Endothelial cell of umbilical vein (primary cell): Measurements from ENCODE around the gene SLC30A7. TPM values are rescaled to one million over a fixed set of nuclear protein-coding genes. Genes with fewer than 3 reads are reported as not detected.

Experiments used
- BruUV-seq: library from RNA; stranded (reverse); fragments of 400-500 nt; replicated peaks from 2 replicates; lab custom pipeline; 2021; lab: Mats Ljungman, UMichigan
- CTCF ChIA-PET: fragments of 300-600, 350-600 bp; sonication (Branson Sonifier 250); formaldehyde crosslinking; loops from one replicate; lab custom pipeline; 2021; ENCODE audit warnings: antibody characterized with exemption, inconsistent platforms; lab: Charles Lee
- POLR2A ChIA-PET: fragments of 300-600, 350-600 bp; sonication (Branson Sonifier 250); formaldehyde crosslinking; loops from one replicate; lab custom pipeline; 2021; ENCODE audit warnings: antibody characterized with exemption, inconsistent platforms; lab: Charles Lee
- DNase-seq: peaks from one replicate; pipeline ENCODE4 v3.0.0-alpha.2; 2011; ENCODE audit warnings: low read depth, low spot score
- FAIRE-seq: peaks from 2 replicates; lab custom pipeline; 2011; peaks lifted over from hg19 to GRCh38; lab: Jason Lieb, UNC
- H2AFZ ChIP-seq: 2 replicates; pipeline ENCODE4 v1.6.0; 2012; ENCODE audit warnings: low read depth, low read length, control low read depth, inconsistent platforms
- H3K27ac ChIP-seq: 2 replicates; pipeline ENCODE4 v1.5.1; 2011; ENCODE audit warnings: low read depth, mild to moderate bottlenecking, control low read depth, low read length, moderate library complexity; ENCODE audit not compliant: insufficient read depth
- H3K27me3 ChIP-seq, 2 experiments: 2 replicates each; pipeline versions ENCODE4 v1.6.0 to v1.6.1; 2011; ENCODE audit warnings: low read length in 2 of 2, mixed read lengths in 1 of 2; ENCODE audit not compliant: control insufficient read depth in 2 of 2, insufficient read depth in 2 of 2
- H3K36me3 ChIP-seq, 2 experiments: 2 replicates in 1 of 2; 3 replicates in 1 of 2; pipeline ENCODE4 v1.5.1; 2011; ENCODE audit warnings: low read length in 2 of 2, mild to moderate bottlenecking in 1 of 2, moderate library complexity in 1 of 2; ENCODE audit not compliant: control insufficient read depth in 2 of 2, insufficient read depth in 2 of 2; ENCODE audit errors: extremely low read depth in 1 of 2
- H3K4me1 ChIP-seq: 3 replicates; pipeline ENCODE4 v1.5.1; 2011; ENCODE audit warnings: mild to moderate bottlenecking, low read length; ENCODE audit not compliant: control insufficient read depth, insufficient read depth; ENCODE audit errors: extremely low read depth
- H3K4me2 ChIP-seq: 2 replicates; pipeline ENCODE4 v1.6.1; 2011; ENCODE audit warnings: low read length, control low read depth, mixed read lengths; ENCODE audit not compliant: insufficient read depth
- H3K4me3 ChIP-seq, 3 experiments: fragments of 200-600 bp in 1 of 3; sonication (generic), shearing (Covaris generic) in 1 of 3; replicated peaks in 1 of 3; 2 replicates each; pipeline ENCODE4 v1.5.1; 2011 to 2016; ENCODE audit warnings: control low read depth in 3 of 3, low read length in 3 of 3, mild to moderate bottlenecking in 2 of 3, inconsistent platforms in 1 of 3, low read depth in 1 of 3, moderate library complexity in 1 of 3; ENCODE audit not compliant: insufficient read depth in 1 of 3
- H3K79me2 ChIP-seq: 2 replicates; pipeline ENCODE4 v1.6.0; 2012; ENCODE audit warnings: low read length, inconsistent platforms; ENCODE audit not compliant: control insufficient read depth, insufficient read depth
- H3K9ac ChIP-seq: replicated peaks from 2 replicates; pipeline ENCODE3; 2011; ENCODE audit warnings: low read length, control low read depth; ENCODE audit not compliant: insufficient read depth; ENCODE audit errors: extremely low read depth
- H3K9me1 ChIP-seq: replicated peaks from 3 replicates; pipeline ENCODE4 v1.6.0; 2011; ENCODE audit warnings: mild to moderate bottlenecking, low read length; ENCODE audit not compliant: control insufficient read depth, insufficient read depth; ENCODE audit errors: extremely low read depth
- H3K9me3 ChIP-seq: replicated peaks from 2 replicates; pipeline ENCODE4 v1.5.1; 2012; ENCODE audit warnings: low read length, inconsistent platforms; ENCODE audit not compliant: control insufficient read depth, insufficient read depth
- H4K20me1 ChIP-seq: replicated peaks from 2 replicates; pipeline ENCODE3; 2011; ENCODE audit warnings: mild to moderate bottlenecking, low read length; ENCODE audit not compliant: control insufficient read depth, insufficient read depth; ENCODE audit errors: extremely low read depth
- EZH2 ChIP-seq: IDR thresholded peaks from 2 replicates; pipeline ENCODE4 v1.6.1; 2012; ENCODE audit warnings: borderline replicate concordance, low read depth, mild to moderate bottlenecking, moderate library complexity, low read length, inconsistent platforms; ENCODE audit not compliant: severe bottlenecking
- FOS ChIP-seq: IDR thresholded peaks from 2 replicates; pipeline ENCODE4 v1.6.1; 2011; ENCODE audit warnings: mild to moderate bottlenecking, low read length, moderate library complexity, borderline replicate concordance; ENCODE audit not compliant: insufficient read depth
- GATA2 ChIP-seq: IDR thresholded peaks from 2 replicates; pipeline ENCODE4 v1.7.0; 2011; ENCODE audit warnings: low read depth, mild to moderate bottlenecking, moderate library complexity, mixed read lengths, low read length; ENCODE audit not compliant: insufficient read length, insufficient read depth
- JUN ChIP-seq: IDR thresholded peaks from 2 replicates; pipeline ENCODE4 v1.6.1; 2011; ENCODE audit warnings: borderline replicate concordance, low read depth; ENCODE audit not compliant: insufficient read length, insufficient read depth
- MYC ChIP-seq: IDR thresholded peaks from one replicate; pipeline ENCODE4 v1.6.1; 2011; ENCODE audit warnings: mild to moderate bottlenecking, low read depth, low read length
- POLR2A ChIP-seq: IDR thresholded peaks from 2 replicates; pipeline ENCODE4 v1.6.1; 2012; ENCODE audit warnings: low read depth, mild to moderate bottlenecking, control low read depth, low read length
- POLR2AphosphoS5 ChIP-seq: IDR thresholded peaks from 2 replicates; pipeline ENCODE4 v1.6.1; 2012; ENCODE audit warnings: low read depth, mild to moderate bottlenecking, control low read depth, low read length, moderate library complexity; ENCODE audit not compliant: insufficient read depth
- dilution Hi-C: fragments of 300-500 bp; cut with MboI; formaldehyde crosslinking; loops from one replicate; pipeline ENCODE4 v1.15.0; 2019; ENCODE audit warnings: low sequenced_read_pairs; ENCODE audit not compliant: extremely low pct_ligation_motif_present
- intact Hi-C: fragments of 100-400 bp; cut with micrococcal nuclease; formaldehyde crosslinking; loops from one replicate; pipeline ENCODE4 v1.10.0; 2022
- polyA plus RNA-seq, 4 experiments: library from polyadenylated mRNA; depleted of rRNA in 3 of 4; stranded (reverse) in 3 of 4; unstranded in 1 of 4; fragments of >200 nt; gene quantifications; 2 replicates each; pipeline versions ENCODE4 v1.2.1 to v1.2.3, GENCODE V29; 2011 to 2012; ENCODE audit warnings: missing spikeins in 1 of 4
- total RNA-seq: library from RNA; stranded (reverse); gene quantifications from 2 replicates; pipeline ENCODE4 v1.2.3, GENCODE V29; 2021
- TF ChIP-seq, protein P1 (sequence below), 2 donors: IDR thresholded peaks; 1 replicate in 1 of 2; 2 replicates in 1 of 2; pipeline ENCODE4 v1.5.1; 2011; ENCODE audit warnings: low read length in 2 of 2, mild to moderate bottlenecking in 2 of 2, moderate library complexity in 2 of 2, control low read depth in 1 of 2, inconsistent platforms in 1 of 2, low read depth in 1 of 2; ENCODE audit not compliant: insufficient read depth in 1 of 2; ENCODE audit errors: extremely low read depth in 1 of 2
- TF ChIP-seq, protein P2 (sequence below): IDR thresholded peaks from 2 replicates; pipeline ENCODE4 v1.6.1; 2011; ENCODE audit not compliant: insufficient read depth, insufficient read length

The SLC30A7 gene
- total and polyA plus RNA-seq, 2 donors (not counting 3 experiments of a cell fraction or from before 2014, with no cell fraction given), result 9.3 to 38.6 TPM

DNA sequence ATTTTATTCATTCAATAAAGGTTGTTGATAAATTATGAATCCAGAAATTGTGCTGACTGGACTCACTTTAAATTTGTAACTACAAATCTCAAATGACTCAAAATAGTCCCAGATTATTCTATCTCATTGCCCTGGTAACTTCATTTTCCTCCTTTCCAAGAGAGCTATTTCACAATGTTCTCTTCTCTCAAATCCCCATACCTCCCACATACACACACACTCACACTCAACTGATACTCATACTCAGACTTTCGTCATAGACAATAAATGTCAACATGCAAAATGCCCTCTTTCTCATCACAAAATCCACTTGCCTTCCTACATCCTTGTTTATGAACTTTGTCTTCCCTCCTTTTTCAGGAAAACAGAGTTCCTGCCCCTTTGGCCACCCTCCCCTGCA is 34.5 kb upstream of the SLC30A7 start:
- intact Hi-C loops, result loop anchor here (10.0 kb wide), 2 partner anchors 157 to 567 kb away; no protein-coding TSS in a partner anchor
- dilution Hi-C loops, result loop anchor here (25.0 kb wide), 1 partner anchor 249 kb away; no protein-coding TSS in a partner anchor
- TF ChIP-seq, protein P1, sequence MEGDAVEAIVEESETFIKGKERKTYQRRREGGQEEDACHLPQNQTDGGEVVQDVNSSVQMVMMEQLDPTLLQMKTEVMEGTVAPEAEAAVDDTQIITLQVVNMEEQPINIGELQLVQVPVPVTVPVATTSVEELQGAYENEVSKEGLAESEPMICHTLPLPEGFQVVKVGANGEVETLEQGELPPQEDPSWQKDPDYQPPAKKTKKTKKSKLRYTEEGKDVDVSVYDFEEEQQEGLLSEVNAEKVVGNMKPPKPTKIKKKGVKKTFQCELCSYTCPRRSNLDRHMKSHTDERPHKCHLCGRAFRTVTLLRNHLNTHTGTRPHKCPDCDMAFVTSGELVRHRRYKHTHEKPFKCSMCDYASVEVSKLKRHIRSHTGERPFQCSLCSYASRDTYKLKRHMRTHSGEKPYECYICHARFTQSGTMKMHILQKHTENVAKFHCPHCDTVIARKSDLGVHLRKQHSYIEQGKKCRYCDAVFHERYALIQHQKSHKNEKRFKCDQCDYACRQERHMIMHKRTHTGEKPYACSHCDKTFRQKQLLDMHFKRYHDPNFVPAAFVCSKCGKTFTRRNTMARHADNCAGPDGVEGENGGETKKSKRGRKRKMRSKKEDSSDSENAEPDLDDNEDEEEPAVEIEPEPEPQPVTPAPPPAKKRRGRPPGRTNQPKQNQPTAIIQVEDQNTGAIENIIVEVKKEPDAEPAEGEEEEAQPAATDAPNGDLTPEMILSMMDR (IDR thresholded peaks at IDR 0.05; ENCODE audit: extremely low read depth in 1 of 2, insufficient read depth in 1 of 2, low read depth in 1 of 2, low read length in 2 of 2), result no peak
- TF ChIP-seq, protein P2, sequence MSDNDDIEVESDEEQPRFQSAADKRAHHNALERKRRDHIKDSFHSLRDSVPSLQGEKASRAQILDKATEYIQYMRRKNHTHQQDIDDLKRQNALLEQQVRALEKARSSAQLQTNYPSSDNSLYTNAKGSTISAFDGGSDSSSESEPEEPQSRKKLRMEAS, result no peak
- TF ChIP-seq GATA2 (no peak), FOS (no peak)
- Histone ChIP-seq H3K9me3 (no peaks in the 10 kb centered on the region), H3K79me2 (no peaks in the 10 kb centered on the region), H4K20me1 (no peaks in the 10 kb centered on the region), H3K9me1 (no peaks in the 10 kb centered on the region), H3K4me2 (no peak overlapping the region), H3K4me1 (peaks cover 19% of the 10 kb centered on the region), H2AFZ (no peak overlapping the region), H3K4me3 (no peak overlapping the region), H3K27me3 (no peaks in the 10 kb centered on the region), H3K36me3 (no peaks in the 10 kb centered on the region), H3K27ac (no peak overlapping the region), H3K9ac (no peak overlapping the region)
- POLR2A ChIA-PET, result no interaction called here
- no peak for DNase-seq
- BruUV-seq, result no TSS peak
- FAIRE-seq, result no peak
- CTCF ChIA-PET, result interaction anchor here (1.2 kb wide), 1 partner anchor 398 kb away, joined by 6 read pairs; no protein-coding TSS in a partner anchor

DNA sequence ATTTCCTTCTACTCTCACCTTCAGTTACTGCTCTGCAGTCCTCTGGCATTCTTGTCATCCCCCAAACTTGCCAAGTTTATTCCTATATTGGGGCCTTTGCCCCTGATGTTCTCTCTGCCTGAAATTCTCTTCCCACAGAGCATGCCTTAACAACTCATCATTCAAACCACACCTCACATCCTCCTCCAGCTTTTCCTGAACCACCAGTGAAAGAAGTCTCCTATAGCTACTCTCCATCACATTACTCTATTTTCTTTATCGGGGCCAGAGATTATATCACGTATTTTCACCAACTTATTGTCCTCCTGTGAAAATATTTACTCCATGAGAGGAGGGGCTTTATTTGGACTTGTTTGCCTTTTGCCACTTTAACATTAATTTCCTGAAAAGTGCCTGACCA is 33.3 kb upstream of the SLC30A7 start:
- Histone ChIP-seq H3K36me3 (no peaks in the 10 kb centered on the region), H3K27ac (no peak overlapping the region), H3K27me3 (no peaks in the 10 kb centered on the region), H3K4me2 (no peak overlapping the region), H3K9me3 (no peaks in the 10 kb centered on the region), H3K4me3 (no peak overlapping the region), H3K79me2 (no peaks in the 10 kb centered on the region), H3K9ac (no peak overlapping the region), H3K4me1 (peaks cover 19% of the 10 kb centered on the region), H3K9me1 (no peaks in the 10 kb centered on the region), H2AFZ (peak overlapping the region; percentile 51), H4K20me1 (no peaks in the 10 kb centered on the region)
- dilution Hi-C loops, result loop anchor here (25.0 kb wide), 1 partner anchor 250 kb away; no protein-coding TSS in a partner anchor
- no TSS peak for BruUV-seq
- DNase-seq (peak; percentile 66), FAIRE-seq (no peak)
- POLR2A ChIA-PET, result no interaction called here
- CTCF ChIA-PET, result interaction anchor here (1.0 to 9.8 kb wide), 6 partner anchors 26 to 404 kb away, joined by 3 to 261 read pairs (median 6); no protein-coding TSS in a partner anchor
- TF ChIP-seq EZH2 (no peak), GATA2 (no peak), POLR2A (no peak), JUN (no peak), FOS (no peak), MYC (no peak), POLR2AphosphoS5 (no peak)
- TF ChIP-seq, protein P2, result no peak
- TF ChIP-seq, protein P1 (IDR thresholded peaks at IDR 0.05; ENCODE audit: extremely low read depth in 1 of 2, insufficient read depth in 1 of 2, low read depth in 1 of 2, low read length in 2 of 2), result no peak
- intact Hi-C loops, result loop anchor here (10.0 kb wide), 2 partner anchors 158 to 568 kb away; no protein-coding TSS in a partner anchor
